ENCODE measurements around the gene CCNI. TPM values are rescaled to one million over a fixed set of nuclear protein-coding genes. Genes with fewer than 3 reads are reported as not detected.

The CCNI gene
- total RNA-seq, 1 experiment from 2014 or later: 155 TPM

DNA sequence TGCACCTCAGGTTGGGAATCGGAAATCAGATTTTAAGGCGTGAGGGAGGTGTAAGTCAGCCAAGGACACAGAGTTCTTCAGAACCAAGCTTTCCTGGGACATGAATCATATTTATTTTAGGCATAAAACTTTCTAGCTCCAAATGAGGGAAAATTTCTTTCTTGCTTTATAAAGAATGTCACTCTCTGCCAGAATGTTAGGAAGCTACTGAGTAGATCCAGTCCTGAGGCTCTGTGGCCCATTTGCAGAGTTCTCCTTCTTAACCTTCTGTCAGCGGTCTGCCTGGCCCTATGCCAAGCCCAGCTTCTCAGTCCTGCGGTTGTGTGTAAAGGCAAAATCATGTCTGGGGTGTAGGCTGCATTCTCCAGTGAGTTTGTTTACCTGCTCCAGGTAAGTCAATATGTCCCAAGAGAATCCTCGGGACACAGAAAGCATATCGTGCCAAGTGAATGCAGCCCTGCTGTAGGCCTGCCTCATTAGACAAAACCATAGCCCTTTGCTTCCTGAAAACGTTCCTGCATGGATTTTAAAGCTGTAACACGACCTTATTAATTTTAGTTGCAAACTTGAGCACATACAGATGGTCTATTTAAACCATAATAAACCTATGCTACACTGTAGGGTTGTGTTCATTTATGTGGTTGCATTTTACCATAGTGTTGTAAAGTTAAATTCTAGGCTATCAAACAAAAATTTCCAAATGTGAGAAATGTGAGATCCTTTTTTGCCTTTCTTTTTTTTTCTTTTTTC is 29.2 kb upstream of the CCNI start:
- Histone ChIP-seq H3K9me2 (ENCODE audit: insufficient read depth) (no peaks in the 10 kb centered on the region), H2AFZ (no peak overlapping the region), H3K4me2 (no peak overlapping the region)

DNA sequence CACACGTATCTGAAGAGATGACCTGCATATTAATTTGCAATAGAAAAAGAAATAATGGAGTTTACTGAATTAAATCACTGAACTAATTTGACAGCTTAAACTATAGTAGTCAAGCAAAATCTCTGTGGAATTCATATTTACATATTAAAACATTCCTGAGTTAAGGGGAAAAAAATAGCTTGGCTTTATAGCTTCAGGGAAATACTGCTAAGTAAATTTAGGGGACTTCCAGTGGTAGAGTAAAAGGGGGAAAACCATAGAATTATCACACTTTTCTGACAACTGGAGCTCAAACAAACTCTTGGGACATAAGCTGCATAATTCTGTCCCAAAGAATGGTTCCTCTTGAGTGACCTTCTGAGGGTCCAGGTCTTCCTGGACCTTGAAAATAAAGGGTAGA is 28.6 kb upstream of the CCNI start:
- H3F3A ChIP-seq (ENCODE audit: insufficient read depth, low read depth): no peaks in the 10 kb centered on the region
- no peaks in the 10 kb centered on the region for H3K9me3 ChIP-seq (ENCODE audit: insufficient read depth, low read depth)
- no peak overlapping the region for H3K4me2 ChIP-seq
- H3K4me1 ChIP-seq (replicated peaks; ENCODE audit: insufficient read depth): no peaks in the 10 kb centered on the region
- BruUV-seq (replicated peaks): no TSS peak
- no peak overlapping the region for H2AFZ ChIP-seq
- no peak overlapping the region for H3K4me3 ChIP-seq
- TF ChIP-seq, protein P1, sequence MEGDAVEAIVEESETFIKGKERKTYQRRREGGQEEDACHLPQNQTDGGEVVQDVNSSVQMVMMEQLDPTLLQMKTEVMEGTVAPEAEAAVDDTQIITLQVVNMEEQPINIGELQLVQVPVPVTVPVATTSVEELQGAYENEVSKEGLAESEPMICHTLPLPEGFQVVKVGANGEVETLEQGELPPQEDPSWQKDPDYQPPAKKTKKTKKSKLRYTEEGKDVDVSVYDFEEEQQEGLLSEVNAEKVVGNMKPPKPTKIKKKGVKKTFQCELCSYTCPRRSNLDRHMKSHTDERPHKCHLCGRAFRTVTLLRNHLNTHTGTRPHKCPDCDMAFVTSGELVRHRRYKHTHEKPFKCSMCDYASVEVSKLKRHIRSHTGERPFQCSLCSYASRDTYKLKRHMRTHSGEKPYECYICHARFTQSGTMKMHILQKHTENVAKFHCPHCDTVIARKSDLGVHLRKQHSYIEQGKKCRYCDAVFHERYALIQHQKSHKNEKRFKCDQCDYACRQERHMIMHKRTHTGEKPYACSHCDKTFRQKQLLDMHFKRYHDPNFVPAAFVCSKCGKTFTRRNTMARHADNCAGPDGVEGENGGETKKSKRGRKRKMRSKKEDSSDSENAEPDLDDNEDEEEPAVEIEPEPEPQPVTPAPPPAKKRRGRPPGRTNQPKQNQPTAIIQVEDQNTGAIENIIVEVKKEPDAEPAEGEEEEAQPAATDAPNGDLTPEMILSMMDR (conservative IDR thresholded peaks at IDR 0.05): no peak
- no peak overlapping the region for H3K27ac ChIP-seq
- H3K9me2 ChIP-seq (ENCODE audit: insufficient read depth): no peaks in the 10 kb centered on the region
- H4K20me1 ChIP-seq (ENCODE audit: insufficient read depth): no peaks in the 10 kb centered on the region
- no peaks in the 10 kb centered on the region for H3K79me2 ChIP-seq (ENCODE audit: low read depth)
- CTCF ChIA-PET: no interaction called here
- intact Hi-C loops (cut with micrococcal nuclease; ENCODE audit: unreplicated experiment): loop anchor here (2.0 kb wide), 1 partner anchor 54 kb away; no protein-coding TSS in a partner anchor
- DNase-seq: no peak
- no peaks in the 10 kb centered on the region for H3K36me3 ChIP-seq (ENCODE audit: low read depth)
- POLR2A ChIA-PET (ENCODE audit: unreplicated experiment): interaction anchor here (0.6 kb wide), 1 partner anchor 56 kb away, joined by 27 read pairs; no protein-coding TSS in a partner anchor
- no peaks in the 10 kb centered on the region for H3K27me3 ChIP-seq (ENCODE audit: insufficient read depth, low read depth)

More for the DNA sequence above, 29.2 kb upstream of the CCNI start:
- Histone ChIP-seq H3K27ac (no peak overlapping the region), H3K27me3 (ENCODE audit: insufficient read depth, low read depth) (no peaks in the 10 kb centered on the region), H3K9me3 (ENCODE audit: insufficient read depth, low read depth) (no peaks in the 10 kb centered on the region), H3K79me2 (ENCODE audit: low read depth) (no peaks in the 10 kb centered on the region), H4K20me1 (ENCODE audit: insufficient read depth) (no peaks in the 10 kb centered on the region), H3K36me3 (ENCODE audit: low read depth) (no peaks in the 10 kb centered on the region), H3K4me1 (replicated peaks; ENCODE audit: insufficient read depth) (no peaks in the 10 kb centered on the region), H3K4me3 (no peak overlapping the region), H3F3A (ENCODE audit: insufficient read depth, low read depth) (no peaks in the 10 kb centered on the region)
- no peak for TF ChIP-seq EZH2 (IDR thresholded peaks at IDR 0.05; ENCODE audit: low read depth)
- TF ChIP-seq, protein P1 (conservative IDR thresholded peaks at IDR 0.05): no peak
- CTCF ChIA-PET: no interaction called here
- BruUV-seq (replicated peaks): no TSS peak
- peak; percentile 36 to 43 for DNase-seq
- intact Hi-C loops (cut with micrococcal nuclease; ENCODE audit: unreplicated experiment): loop anchor here (2.0 kb wide), 1 partner anchor 54 kb away; no protein-coding TSS in a partner anchor
- POLR2A ChIA-PET (ENCODE audit: unreplicated experiment): interaction anchor here (0.6 kb wide), 1 partner anchor 56 kb away, joined by 27 read pairs; no protein-coding TSS in a partner anchor

DNA sequence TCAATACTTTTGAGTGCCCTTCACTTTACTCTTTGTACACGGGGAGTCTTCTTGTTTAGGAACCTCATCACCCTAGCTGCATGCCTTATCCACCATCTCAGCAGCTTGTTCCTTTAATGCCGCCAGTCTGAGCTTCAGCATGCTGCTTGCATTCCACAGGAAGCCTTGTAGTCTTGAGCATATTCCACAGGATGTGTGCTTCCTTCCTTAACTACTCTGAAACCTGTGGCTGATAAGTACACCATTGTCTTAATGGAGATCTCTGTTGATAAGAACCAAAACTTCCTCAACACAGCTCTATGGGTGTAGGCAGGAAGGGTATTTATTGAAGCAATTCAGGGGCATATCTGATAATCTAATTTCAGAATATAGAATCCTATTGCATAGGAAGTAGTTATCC is 24.4 kb upstream of the CCNI start:
- Histone ChIP-seq H3K4me2 (no peak overlapping the region), H3K27ac (no peak overlapping the region), H3K27me3 (ENCODE audit: insufficient read depth, low read depth) (no peaks in the 10 kb centered on the region), H3F3A (ENCODE audit: insufficient read depth, low read depth) (no peaks in the 10 kb centered on the region), H3K4me3 (no peak overlapping the region), H4K20me1 (ENCODE audit: insufficient read depth) (no peaks in the 10 kb centered on the region), H3K36me3 (ENCODE audit: low read depth) (no peaks in the 10 kb centered on the region), H3K79me2 (ENCODE audit: low read depth) (no peaks in the 10 kb centered on the region), H3K9me2 (ENCODE audit: insufficient read depth) (no peaks in the 10 kb centered on the region), H3K9me3 (ENCODE audit: insufficient read depth, low read depth) (no peaks in the 10 kb centered on the region), H2AFZ (no peak overlapping the region), H3K4me1 (replicated peaks; ENCODE audit: insufficient read depth) (no peaks in the 10 kb centered on the region)
- intact Hi-C loops (cut with micrococcal nuclease; ENCODE audit: unreplicated experiment): no loop called here
- BruUV-seq (replicated peaks): no TSS peak
- POLR2A ChIA-PET (ENCODE audit: unreplicated experiment): interaction anchor here (0.5 kb wide), 1 partner anchor 25 kb away, joined by 3 read pairs; no protein-coding TSS in a partner anchor
- DNase-seq: peak in 1 of 2 experiments; percentile 52
- TF ChIP-seq, protein P1 (conservative IDR thresholded peaks at IDR 0.05): no peak
- TF ChIP-seq EZH2 (IDR thresholded peaks at IDR 0.05; ENCODE audit: low read depth): no peak
- CTCF ChIA-PET: interaction anchor here (1.1 kb wide), 1 partner anchor 56 kb away, joined by 7 read pairs; no protein-coding TSS in a partner anchor
